Measurements from ENCODE around the gene DICER1. TPM values are rescaled to one million over a fixed set of nuclear protein-coding genes. Genes with fewer than 3 reads are reported as not detected.

DICER1 gene
- total RNA-seq, 1 donor from 2014 or later: 27.6 TPM

GRCh38 chr14:95130549-95130948 is 26.8 kb downstream of the DICER1 start:
- FAIRE-seq: no peak
- no peak for TF ChIP-seq CTCF (IDR thresholded peaks at IDR 0.05; ENCODE audit: insufficient read depth, low read length, severe bottlenecking)

DNA sequence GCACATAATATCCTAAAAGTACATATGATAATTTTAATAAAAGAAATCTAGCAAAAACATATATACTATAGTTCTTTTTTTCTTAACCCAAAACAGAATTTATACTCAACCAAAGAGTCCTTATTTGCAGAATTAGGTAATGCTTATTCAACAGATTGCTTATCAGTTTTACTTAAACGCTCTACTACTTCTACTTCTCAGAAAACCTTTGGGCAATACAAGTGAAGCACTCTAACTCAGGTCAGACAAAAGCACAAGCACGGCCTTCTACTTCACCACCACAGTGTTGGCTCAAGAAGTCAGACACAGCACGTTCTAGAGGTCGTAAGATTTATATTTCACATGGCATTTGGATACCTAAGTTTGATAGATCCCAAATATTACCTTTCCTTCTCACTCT is 29.2 kb downstream of the DICER1 start:
- Histone ChIP-seq H3K36me3 (ENCODE audit: control insufficient read depth, insufficient read depth, low read length) (peaks cover 4% of the 10 kb centered on the region), H3K27me3 (ENCODE audit: control insufficient read depth, insufficient read depth, low read length) (no peaks in the 10 kb centered on the region), H3K4me3 (ENCODE audit: low read depth, low read length) (no peak overlapping the region)
- TF ChIP-seq CTCF (IDR thresholded peaks at IDR 0.05; ENCODE audit: insufficient read depth, low read length, severe bottlenecking): no peak
- DNase-seq (ENCODE audit: low read depth) (no peak), FAIRE-seq (no peak)

More at GRCh38 chr14:95130549-95130948, 26.8 kb downstream of the DICER1 start:
- Histone ChIP-seq H3K36me3 (ENCODE audit: control insufficient read depth, insufficient read depth, low read length) (peaks cover 6% of the 10 kb centered on the region), H3K4me3 (ENCODE audit: low read depth, low read length) (no peak overlapping the region), H3K27me3 (ENCODE audit: control insufficient read depth, insufficient read depth, low read length) (no peaks in the 10 kb centered on the region)
- DNase-seq (ENCODE audit: low read depth): no peak

DNA sequence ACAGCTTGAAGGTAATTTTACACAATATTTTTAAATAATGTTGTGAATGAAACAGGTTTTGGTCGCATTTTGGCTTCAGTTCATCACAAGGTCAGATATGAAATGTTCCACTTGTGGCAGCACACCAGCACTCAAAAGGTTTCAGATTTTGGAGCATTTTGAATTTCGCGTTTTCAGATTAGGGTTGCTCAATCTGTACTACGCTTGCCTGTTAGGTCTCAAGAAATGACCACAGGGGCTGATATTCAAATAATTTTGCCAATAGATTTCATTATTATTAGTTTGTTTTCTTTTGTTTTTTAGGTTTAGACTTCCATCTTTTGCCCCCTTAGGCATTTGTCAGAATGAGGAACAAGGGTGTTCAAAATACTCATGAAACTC is 29.8 kb downstream of the DICER1 start:
- peaks cover 4% of the 10 kb centered on the region for H3K36me3 ChIP-seq (ENCODE audit: control insufficient read depth, insufficient read depth, low read length)
- no peaks in the 10 kb centered on the region for H3K27me3 ChIP-seq (ENCODE audit: control insufficient read depth, insufficient read depth, low read length)
- H3K4me3 ChIP-seq (ENCODE audit: low read depth, low read length): no peak overlapping the region
- DNase-seq (ENCODE audit: low read depth) (no peak), FAIRE-seq (no peak)
- no peak for TF ChIP-seq CTCF (IDR thresholded peaks at IDR 0.05; ENCODE audit: insufficient read depth, low read length, severe bottlenecking)

GRCh38 chr14:95126906-95127530 is 30.3 kb downstream of the DICER1 start:
- DNase-seq (ENCODE audit: low read depth) (no peak), FAIRE-seq (no peak)
- Histone ChIP-seq H3K27me3 (ENCODE audit: control insufficient read depth, insufficient read depth, low read length) (no peaks in the 10 kb centered on the region), H3K4me3 (ENCODE audit: low read depth, low read length) (no peak overlapping the region), H3K36me3 (ENCODE audit: control insufficient read depth, insufficient read depth, low read length) (peaks cover 2% of the 10 kb centered on the region)
- no peak for TF ChIP-seq CTCF (IDR thresholded peaks at IDR 0.05; ENCODE audit: insufficient read depth, low read length, severe bottlenecking)

DNA sequence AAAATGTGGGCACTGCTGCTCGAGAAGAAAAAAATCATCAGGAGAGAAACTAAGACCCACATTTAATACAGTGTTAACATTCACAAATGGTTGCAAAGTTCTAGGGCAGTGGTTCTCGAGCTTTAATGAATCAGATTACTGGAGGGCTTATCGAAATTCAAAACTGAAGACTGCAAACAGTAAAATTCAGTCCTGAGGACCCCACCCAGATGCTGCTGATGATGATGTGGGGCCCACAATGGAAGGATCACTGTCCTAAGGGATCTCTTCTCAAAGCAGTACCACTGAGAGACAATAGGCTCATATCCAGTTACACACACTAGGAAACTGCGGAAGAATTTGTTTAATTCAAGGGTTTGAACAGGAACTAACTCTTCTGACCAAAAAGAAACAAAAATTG is 31.4 kb downstream of the DICER1 start:
- H3K4me3 ChIP-seq (ENCODE audit: low read depth, low read length): no peak overlapping the region
- peaks cover 1% of the 10 kb centered on the region for H3K36me3 ChIP-seq (ENCODE audit: control insufficient read depth, insufficient read depth, low read length)
- FAIRE-seq (peak; percentile 55), DNase-seq (ENCODE audit: low read depth) (no peak)
- no peak for TF ChIP-seq CTCF (IDR thresholded peaks at IDR 0.05; ENCODE audit: insufficient read depth, low read length, severe bottlenecking)
- H3K27me3 ChIP-seq (ENCODE audit: control insufficient read depth, insufficient read depth, low read length): no peaks in the 10 kb centered on the region

DNA sequence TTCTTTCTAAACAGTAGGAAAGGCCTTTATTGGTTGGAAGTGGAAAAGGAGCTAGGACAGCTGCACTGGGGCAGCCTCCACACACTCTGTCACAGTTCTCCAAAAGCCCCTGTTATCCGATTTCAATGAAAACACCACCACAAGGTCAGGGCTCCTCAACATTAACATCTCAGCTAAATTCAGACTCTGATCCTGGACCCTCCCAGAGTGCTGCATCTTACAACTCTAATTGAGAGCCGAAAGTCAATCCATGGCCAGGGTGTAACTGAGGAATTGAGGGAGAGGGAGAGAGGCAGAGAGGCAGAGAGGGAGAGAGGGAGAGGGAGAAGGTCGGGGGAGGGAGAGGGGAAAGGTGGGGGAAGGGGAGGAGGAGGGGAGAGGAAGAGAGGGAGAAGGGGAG is 32.1 kb downstream of the DICER1 start:
- H3K4me3 ChIP-seq (ENCODE audit: low read depth, low read length): no peak overlapping the region
- FAIRE-seq (no peak), DNase-seq (ENCODE audit: low read depth) (no peak)
- TF ChIP-seq CTCF (IDR thresholded peaks at IDR 0.05; ENCODE audit: insufficient read depth, low read length, severe bottlenecking): no peak
- no peaks in the 10 kb centered on the region for H3K27me3 ChIP-seq (ENCODE audit: control insufficient read depth, insufficient read depth, low read length)
- peaks cover 2% of the 10 kb centered on the region for H3K36me3 ChIP-seq (ENCODE audit: control insufficient read depth, insufficient read depth, low read length)
